Measurements from ENCODE around the gene ANKRD36C.
"Not testable (repeated sequence)": the region's sequence is repeated elsewhere in the genome, so short reads cannot be mapped to it uniquely, and the experiment has no call there.

ANKRD36C gene

GRCh38 chr2:96006248-96006647, 14.6 kb upstream of the ANKRD36C start:
- not testable (repeated sequence) for DNase-seq (ENCODE audit: low spot score)

GRCh38 chr2:95992520-95993272, 1.1 kb upstream of the ANKRD36C start:
- DNase-seq (ENCODE audit: low spot score) = peak; percentile 70

GRCh38 chr2:95992102-95992501, 478 bp upstream of the ANKRD36C start:
- DNase-seq (ENCODE audit: low spot score) = not testable (repeated sequence)

GRCh38 chr2:95990884-95991283, 740 bp downstream of the ANKRD36C start:
- DNase-seq (ENCODE audit: low spot score) = not testable (repeated sequence)

- not testable (repeated sequence) for DNase-seq (ENCODE audit: low spot score)
Observed at GRCh38 chr2:95951662-95952061, 40.0 kb downstream of the ANKRD36C start.

- DNase-seq (ENCODE audit: low spot score) = not testable (repeated sequence)
Observed at GRCh38 chr2:95948039-95948438, 43.6 kb downstream of the ANKRD36C start.

GRCh38 chr2:95939947-95940346, 51.7 kb downstream of the ANKRD36C start:
- DNase-seq (ENCODE audit: low spot score) = not testable (repeated sequence)

GRCh38 chr2:95930740-95931139, 60.9 kb downstream of the ANKRD36C start:
- not testable (repeated sequence) for DNase-seq (ENCODE audit: low spot score)

GRCh38 chr2:95917007-95917406, 74.6 kb downstream of the ANKRD36C start:
- DNase-seq (ENCODE audit: low spot score) = not testable (repeated sequence)

GRCh38 chr2:95915131-95915530, 76.5 kb downstream of the ANKRD36C start:
- not testable (repeated sequence) for DNase-seq (ENCODE audit: low spot score)

GRCh38 chr2:95911431-95911830, 80.2 kb downstream of the ANKRD36C start:
- peak; percentile 20 for DNase-seq (ENCODE audit: low spot score)

GRCh38 chr2:95894443-95894842, 97.2 kb downstream of the ANKRD36C start:
- DNase-seq (ENCODE audit: low spot score) = not testable (repeated sequence)

GRCh38 chr2:95867929-95868328, 123.7 kb downstream of the ANKRD36C start:
- DNase-seq (ENCODE audit: low spot score) = not testable (repeated sequence)

- not testable (repeated sequence) for DNase-seq (ENCODE audit: low spot score)
Observed at GRCh38 chr2:95867047-95867677, 124.5 kb downstream of the ANKRD36C start.

- not testable (repeated sequence) for DNase-seq (ENCODE audit: low spot score)
Observed at GRCh38 chr2:95862121-95862520, 129.5 kb downstream of the ANKRD36C start.

GRCh38 chr2:95836151-95836550, 155.5 kb downstream of the ANKRD36C start:
- DNase-seq (ENCODE audit: low spot score) = no peak

- not testable (repeated sequence) for DNase-seq (ENCODE audit: low spot score)
Observed at GRCh38 chr2:95834077-95835013, 157.3 kb downstream of the ANKRD36C start.

GRCh38 chr2:95824218-95824617, 167.4 kb downstream of the ANKRD36C start:
- DNase-seq (ENCODE audit: low spot score) = not testable (repeated sequence)

- DNase-seq (ENCODE audit: low spot score) = not testable (repeated sequence)
Observed at GRCh38 chr2:95817521-95817920, 174.1 kb downstream of the ANKRD36C start.

- not testable (repeated sequence) for DNase-seq (ENCODE audit: low spot score)
Observed at GRCh38 chr2:95813311-95813710, 178.3 kb downstream of the ANKRD36C start.

GRCh38 chr2:95799892-95800291, 191.7 kb downstream of the ANKRD36C start:
- no peak for DNase-seq (ENCODE audit: low spot score)
